HT-29 (cell line): ENCODE results near the gene VGLL1. TPM values are rescaled to one million over a fixed set of nuclear protein-coding genes. Genes with fewer than 3 reads are reported as not detected.

ENCODE experiments used
- DNase-seq: peaks from one replicate; pipeline ENCODE4 v3.0.0-alpha.2; 2015; ENCODE audit warnings: low spot score
- total RNA-seq: library from RNA; depleted of rRNA; stranded (reverse); fragments of >200 nt; shearing (Covaris generic); gene quantifications from 2 replicates; pipeline ENCODE4 v1.2.3, GENCODE V29; 2014; rRNA removed

Gene VGLL1, protein sequence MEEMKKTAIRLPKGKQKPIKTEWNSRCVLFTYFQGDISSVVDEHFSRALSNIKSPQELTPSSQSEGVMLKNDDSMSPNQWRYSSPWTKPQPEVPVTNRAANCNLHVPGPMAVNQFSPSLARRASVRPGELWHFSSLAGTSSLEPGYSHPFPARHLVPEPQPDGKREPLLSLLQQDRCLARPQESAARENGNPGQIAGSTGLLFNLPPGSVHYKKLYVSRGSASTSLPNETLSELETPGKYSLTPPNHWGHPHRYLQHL
- 3.5 and 4.7 TPM in 2 replicates for total RNA-seq

DNA sequence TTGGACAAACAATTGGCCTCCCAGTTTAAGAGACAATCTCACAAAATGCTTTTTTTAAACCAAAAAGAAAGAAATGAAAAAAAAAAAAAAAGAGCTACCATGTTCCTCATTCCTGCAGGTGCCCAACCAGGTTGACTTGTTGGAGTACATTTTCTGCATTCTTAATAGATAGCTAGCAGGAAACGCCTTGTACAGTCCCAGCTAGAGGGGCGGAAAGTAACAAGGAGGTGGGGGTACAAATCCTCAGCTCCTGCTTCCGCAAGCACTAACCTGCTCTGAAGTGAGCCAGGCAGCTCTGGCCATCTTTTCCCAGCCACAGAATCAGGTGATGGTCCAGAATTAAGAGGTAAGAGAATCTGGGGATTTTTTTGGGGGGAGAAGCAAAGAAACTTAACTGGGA, at the start of gene VGLL1:
TSS of gene VGLL1 (plus strand) at position 265 of the 400 bp plus-strand sequence. CDS start 3,806 bp downstream, outside the sequence.
- no peak for DNase-seq

DNA sequence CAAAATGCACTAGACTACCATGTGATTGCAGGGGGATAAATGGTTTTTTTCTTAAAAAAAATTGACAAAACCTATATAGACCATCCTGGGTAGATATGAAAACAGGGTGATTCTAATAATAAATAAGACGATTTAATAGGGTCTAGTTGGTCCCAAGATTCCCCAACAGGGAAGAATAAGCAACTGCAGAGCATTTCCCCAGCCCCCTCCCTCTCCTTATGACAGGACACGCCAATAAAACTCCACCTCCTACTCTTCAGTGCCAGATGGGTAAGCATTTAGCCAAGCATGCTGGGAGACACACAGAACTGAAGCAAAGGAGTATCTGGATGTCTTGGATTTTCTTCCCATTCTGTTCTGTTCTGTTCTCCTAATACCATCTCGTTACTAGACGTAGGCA, 44.4 kb upstream of the VGLL1 start, which contains the start of gene BRS3:
TSS of gene BRS3 (plus strand) at position 301 of the 400 bp plus-strand sequence. CDS start 168 bp downstream, outside the sequence.
- DNase-seq = no peak

DNA sequence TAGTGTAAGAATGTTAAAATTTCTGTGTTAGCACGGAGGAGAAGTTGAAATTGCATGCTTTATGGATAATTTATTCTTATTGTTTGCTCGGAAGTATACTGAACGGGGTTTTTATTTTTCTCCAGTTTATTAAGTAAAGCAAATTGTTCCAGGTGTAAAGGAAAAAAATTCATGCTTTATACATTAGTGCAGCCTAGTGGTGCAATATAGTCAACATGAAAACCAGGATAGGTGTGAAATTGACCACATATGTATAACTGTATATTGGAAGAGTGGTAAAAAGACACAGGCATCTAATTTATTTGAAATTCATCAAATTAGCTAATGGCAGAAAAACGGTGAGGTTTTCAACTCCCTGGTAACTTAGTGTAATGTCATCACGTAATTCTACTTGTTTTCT, 43.3 kb upstream of the VGLL1 start:
- DNase-seq = no peak

DNA sequence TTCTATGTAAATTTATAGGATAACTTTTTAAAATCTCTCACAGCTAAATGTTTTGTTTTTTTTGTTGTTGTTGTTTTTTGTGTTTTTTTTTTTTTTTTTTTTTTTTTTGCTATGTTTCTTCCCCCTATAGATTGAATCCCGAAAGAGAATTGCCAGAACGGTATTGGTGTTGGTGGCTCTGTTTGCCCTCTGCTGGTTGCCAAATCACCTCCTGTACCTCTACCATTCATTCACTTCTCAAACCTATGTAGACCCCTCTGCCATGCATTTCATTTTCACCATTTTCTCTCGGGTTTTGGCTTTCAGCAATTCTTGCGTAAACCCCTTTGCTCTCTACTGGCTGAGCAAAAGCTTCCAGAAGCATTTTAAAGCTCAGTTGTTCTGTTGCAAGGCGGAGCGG, 40.2 kb upstream of the VGLL1 start:
- DNase-seq = no peak

DNA sequence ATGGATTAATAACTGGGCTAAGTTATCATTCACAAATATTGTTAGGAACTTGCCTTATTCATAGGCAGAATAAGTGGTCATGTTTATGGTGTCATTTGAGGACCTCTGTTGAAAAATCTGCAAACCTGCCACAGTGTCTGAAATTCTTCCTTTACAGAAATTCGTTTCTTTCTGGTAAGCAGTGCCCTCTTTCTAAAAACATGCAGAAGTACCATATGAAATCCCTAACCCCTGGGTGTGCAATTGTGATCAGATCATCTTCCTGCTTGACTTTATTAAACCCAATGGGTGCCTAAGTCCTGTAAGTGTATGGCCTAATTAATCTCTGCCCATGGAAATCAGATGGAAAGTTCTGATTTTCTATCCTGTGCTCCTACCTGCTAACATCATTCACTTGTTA, 39.0 kb upstream of the VGLL1 start:
- no peak for DNase-seq

DNA sequence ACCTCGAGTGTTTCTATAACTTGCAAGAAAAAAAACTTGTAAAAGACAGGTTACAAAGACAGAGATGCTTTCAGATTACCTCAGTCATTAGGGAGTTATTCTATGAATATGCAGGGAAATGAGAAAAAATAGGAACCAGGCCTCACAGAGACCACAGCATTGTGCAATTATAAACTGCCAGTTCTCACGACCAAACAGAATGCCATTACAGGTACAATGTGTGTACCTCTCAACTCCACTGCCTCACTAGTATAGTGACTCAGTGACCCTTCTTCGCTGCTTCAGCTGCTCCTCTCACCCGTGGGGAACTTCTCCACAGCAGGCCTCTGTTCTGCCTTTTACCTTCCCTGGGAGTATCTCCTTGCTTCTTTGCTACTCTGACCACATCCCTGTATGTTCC, 37.0 kb upstream of the VGLL1 start:
- DNase-seq = no peak

DNA sequence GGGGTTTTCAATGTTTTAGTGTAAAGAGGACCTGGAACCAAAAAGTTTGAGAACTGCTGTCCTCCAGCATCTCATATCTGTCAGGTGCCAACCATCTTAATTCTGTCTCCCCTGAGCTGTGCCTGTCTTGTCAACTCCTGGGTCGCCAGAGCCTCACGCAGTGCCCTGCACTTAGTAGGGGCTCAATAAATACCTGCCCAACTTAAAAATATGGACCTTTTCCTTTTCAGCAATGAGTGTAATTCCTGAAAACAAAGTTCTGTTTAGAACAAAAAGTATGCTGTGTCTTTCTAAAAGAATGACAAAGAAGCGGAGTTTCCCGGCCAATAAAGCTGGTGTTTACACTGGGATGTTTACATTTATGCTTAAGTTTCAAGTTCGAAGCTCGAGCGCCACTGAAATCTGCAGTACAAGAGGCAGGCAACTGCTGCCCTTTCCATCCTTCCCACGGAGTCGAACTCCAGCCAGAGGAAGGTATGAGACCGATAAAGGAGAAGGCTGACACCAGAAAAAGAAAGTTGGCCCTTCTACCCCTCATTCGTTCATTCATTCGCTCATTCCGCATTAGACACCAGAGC, 35.7 kb upstream of the VGLL1 start:
- DNase-seq = no peak

DNA sequence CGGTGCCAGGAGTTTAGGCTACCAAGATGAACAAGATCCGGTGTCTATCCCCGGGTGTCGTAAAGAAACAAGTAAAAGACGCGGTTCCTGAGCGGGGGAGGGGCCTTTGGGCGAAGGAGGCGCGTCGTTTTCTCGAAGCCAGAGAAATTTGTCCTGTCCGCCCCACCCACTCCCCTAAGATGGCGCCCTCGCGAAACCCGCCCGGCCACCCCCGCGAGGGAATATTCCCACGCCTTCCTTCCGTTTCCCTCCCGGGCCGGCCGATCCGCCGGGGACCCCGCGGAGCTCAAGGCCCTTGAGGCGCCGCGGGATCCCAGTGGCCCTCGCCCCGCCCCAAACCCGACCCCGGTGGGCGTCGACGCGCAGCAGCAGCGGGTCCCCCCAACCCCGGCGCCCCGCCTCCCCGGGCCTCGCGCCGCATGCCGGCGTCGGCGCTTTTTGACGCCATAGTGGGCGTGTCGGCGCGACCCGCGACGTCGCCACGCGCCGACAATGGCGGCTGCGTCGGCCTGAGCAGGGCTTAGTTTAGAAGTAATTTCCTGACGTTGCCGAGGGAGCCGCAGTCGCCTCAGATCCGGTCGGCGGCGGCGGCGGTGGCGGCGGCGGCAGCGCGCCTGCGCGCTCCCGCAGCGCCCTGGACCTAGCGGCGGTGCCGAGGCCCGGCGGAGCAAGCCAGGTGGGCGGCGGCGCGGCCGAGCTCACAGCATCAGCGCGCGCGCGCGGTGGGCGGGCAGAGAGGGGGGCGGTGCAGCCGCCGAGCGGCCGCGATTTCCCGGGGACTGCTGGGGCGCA, 35.1 kb upstream of the VGLL1 start:
- DNase-seq = peak; percentile 84

DNA sequence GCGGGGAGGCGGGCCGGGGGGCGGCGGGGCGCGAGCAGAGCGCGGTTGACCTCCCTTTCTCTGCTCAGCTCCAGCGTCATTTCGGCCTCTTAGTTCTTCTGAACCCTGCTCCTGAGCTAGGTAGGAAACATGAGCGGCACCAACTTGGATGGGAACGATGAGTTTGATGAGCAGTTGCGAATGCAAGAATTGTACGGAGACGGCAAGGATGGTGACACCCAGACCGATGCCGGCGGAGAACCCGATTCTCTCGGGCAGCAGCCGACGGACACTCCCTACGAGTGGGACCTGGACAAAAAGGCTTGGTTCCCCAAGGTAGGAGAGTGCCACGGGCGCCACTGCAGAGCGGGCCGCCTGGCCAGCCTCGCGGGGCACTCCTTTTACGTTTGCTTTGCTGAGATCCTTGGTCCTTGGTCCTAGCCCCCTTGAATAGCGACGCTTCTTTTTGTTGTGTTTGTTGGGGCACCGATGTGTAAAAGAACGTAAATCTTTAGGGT, 34.4 kb upstream of the VGLL1 start, which contains the start of gene HTATSF1:
TSS of gene HTATSF1 (plus strand) at position 37 of the 497 bp plus-strand sequence. CDS start at position 130, 93 bp downstream.
- peak; percentile 45 for DNase-seq

DNA sequence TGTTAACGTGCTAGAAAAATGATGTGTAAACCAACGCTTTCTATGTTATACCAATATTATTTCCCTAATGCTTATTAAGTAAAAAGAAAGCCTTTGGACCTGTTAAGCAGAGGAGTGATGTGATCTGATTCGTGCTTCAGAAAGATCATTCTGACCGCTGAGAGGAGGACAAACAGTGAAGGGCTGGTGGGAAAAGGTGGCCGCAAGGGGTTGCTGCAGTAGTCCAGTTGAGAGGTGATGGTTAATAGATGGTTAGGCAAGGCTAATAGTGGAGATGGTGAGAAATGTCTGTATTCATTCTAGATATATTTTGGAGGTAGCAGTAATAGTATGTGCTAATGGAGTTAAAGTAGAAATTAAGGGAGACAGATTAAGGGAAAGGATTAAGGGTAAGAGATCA, 12.9 kb upstream of the VGLL1 start:
- DNase-seq = peak; percentile 23

DNA sequence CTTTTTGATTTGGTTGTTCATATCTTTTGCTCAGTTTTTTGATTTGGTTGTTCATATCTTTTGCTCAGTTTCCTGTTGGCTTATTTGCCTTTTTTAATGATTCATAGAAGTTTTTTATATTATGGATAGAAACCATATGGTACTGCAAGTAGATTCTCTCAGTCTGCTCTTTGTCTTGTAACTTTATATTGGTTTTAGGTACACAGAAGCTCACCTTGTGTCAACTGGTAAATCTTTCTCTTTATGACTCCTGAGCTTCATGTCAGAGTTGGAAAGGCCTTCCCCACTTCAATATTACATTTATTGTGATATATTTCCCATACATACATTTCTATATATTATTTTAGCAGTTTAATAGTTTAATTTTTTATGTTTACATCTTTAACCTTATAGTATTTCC, 8.2 kb upstream of the VGLL1 start:
- DNase-seq = no peak

DNA sequence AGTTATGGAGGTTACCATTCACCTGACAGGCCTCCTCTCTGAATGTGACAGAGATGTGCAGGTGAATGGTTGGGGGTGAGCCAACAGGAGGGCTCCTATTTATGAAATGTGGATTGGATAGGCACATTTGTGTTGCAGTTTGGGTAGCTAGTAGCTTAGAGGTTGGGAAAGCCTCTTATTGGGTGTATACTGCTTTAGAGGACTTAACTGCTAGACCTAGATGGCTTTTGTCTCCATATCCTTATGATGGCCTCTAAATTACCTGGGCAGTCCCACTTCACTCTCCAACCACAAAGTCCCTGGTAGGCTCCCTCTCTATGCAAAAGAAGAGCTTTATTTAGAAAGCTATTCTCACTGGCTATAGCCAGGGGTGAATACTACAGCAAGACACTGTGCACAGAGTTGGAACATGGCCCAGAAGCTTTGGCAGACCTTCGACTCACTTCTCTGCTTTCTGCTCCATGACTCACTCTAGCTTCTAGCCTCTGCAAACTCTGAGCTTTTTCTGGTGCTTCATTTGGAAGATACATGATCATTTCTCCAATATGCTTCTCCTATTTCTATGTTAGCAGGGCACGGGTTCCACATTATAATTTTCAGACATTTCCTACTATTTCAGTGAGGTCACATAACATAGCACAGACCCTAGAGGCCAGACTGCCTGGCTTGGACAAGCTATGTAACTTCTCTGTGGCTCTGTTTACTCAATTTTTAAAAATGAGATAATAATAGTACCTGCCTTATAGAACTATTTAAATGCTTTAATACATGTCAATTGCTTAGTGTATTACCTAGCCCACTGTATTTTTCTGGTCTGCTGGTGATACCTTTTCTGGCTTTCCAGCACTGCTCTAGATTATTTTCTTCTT, 6.0 kb upstream of the VGLL1 start:
- DNase-seq = peak; percentile 87

DNA sequence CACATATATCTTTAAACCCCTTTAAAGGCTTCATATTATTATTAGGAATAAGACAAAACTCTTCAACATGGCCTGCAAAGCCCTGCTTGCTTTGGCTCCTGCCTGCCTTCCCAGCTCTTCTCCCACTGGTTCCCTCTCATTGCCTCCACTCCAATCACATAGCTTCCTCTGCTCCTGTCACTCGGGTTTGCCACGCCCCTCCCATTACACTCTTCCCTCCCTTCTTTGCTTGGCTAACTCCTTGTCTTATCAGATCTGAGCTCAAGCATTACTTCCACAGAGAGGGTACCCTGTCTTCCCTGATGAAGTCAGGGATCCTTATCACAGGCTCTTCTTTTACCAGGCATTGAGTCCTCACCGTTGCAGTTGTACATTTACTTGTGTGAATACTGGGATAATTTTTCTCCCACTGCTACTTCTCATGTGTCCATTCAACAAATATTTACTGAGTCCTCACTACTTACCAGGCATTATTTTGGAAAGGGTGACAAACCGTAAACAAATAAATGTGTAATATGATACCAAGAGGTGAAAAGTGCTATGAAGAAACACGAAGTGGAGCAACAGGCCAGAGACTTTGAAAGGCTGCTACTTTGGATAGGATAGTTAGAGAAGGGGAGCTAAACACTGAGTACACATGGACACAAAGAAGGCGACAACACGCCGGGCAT, 3.2 kb upstream of the VGLL1 start:
- DNase-seq = peak; percentile 33

DNA sequence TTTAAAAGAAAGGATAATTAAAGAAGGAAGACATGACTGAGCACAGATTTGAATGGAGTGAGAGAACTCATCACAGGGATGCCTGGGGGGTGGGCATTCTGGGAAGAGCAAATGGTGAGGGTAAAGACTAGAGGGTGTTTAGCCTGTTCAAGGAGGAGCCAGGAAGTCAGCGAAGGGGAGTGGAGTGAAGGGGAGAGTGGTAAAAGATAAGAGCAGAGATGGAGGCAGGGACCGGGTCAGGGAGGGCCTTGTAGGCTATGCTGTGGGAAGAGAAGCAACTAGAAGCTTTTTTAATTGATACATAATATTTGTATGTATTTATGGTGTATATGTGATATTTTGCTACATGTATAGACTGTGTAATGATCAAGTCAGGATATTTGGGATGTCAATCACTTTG, 2.2 kb upstream of the VGLL1 start:
- no peak for DNase-seq

DNA sequence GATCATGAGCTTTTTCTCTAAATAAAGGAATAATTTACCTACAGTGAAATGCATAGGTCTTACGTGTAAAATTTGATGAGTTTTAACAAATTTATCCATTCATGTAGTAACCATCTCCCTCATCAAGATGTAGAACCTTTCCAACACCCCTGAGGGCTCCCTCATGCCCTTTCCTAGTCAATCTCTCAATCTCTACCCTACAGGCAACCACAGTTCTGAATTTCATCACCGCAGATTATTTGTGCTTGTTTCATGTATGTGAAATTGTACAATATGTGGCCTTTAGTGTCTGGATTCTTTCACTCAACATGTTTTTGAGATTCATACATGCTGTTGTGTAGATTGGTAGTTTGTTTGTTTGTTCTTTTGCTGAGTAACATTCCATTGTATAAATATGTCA, 2.1 kb downstream of the VGLL1 start:
- no peak for DNase-seq

DNA sequence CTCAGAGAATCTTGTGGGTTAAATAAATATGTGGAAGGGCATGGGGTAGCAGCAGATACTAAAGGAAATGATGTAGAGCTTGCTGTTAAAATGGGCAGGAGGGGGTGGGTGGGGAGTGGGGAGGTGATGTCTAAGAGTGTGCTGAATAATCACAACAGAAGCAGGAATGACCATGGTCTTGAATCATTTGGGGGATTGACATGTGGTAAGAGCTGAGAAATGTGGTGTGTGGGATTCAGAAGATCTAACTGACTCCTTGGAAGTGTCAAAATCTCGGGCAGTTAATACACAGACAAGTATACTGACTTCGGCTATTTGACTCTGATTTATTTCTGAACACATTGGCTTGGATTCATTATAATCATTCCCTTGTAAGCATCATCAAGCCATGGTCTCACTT, 6.8 kb downstream of the VGLL1 start:
- no peak for DNase-seq

DNA sequence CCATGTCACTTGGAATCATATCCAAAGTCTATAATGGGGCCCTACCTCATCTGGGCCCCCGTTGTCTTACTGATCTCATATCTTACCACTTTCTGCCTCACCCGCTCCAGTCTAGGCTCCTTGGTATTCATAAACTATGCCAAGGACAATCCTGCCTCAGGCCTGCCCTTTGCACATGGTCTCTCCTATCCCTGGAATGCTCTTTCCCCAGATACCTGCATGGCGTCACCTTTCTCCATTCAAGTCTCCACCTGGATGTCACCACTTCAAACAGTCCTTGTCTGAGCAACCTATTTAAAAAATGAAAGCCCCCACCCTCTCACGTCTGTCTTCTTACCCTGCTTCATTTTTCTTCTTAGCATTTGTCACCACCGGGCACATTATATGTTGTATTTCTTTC, 8.2 kb downstream of the VGLL1 start:
- DNase-seq = no peak

DNA sequence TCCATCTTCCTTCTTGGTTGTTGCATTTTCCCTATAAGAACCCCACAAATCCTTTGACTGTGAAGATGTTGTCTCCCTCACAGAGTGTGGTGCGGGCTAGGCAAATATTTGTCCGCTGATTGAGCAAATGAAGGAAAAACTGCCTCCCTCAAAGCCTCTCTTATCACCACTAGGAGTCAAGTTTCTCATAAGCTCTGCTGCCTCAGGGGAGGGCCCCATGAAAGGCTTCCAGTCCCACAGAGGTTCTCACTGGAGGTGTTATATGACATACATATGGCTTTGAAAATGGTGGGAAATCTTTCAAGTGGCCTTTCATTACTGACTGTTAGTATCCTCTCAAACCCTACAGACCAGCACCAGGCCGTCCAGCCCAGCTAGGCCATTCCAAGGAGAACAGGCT, 9.3 kb downstream of the VGLL1 start:
- DNase-seq = no peak

DNA sequence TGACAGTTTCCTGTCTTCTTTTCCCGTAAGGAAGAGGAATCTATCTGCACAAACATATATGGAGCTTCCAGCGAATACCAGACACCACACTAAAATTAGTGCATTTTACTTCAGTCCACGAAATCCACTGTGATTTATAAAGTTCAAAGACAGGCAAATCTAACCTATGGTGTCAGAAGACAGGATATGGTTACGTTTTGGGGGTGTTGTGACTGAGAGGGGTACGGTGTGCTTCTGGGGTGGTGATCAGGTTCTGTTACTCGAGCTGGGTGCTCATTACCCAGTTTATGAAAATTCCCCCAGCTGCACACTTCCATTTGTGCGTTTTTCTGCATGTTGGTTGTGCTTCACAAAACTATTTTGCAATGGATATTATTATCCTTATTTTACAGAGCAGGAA, 10.3 kb downstream of the VGLL1 start:
- no peak for DNase-seq

DNA sequence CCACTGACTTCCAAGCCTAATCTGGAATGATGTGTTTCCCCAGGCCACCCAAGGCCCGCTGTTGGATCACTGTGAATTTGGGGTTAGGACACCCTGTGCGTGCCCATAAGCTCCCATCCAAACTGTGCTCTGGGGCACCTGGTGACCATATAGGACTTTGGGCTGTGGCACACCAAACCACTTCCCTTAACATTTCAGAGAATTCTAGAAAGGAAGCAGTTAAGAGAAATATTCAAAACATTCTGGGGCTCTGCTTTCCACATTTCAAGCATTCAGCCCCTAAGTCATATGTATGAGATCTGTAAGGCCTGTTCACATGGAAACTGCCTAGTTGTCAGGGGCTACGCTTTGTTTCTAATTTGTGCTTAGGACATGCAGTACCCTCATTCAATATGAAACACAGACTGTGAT, 14.4 kb downstream of the VGLL1 start:
- no peak for DNase-seq

DNA sequence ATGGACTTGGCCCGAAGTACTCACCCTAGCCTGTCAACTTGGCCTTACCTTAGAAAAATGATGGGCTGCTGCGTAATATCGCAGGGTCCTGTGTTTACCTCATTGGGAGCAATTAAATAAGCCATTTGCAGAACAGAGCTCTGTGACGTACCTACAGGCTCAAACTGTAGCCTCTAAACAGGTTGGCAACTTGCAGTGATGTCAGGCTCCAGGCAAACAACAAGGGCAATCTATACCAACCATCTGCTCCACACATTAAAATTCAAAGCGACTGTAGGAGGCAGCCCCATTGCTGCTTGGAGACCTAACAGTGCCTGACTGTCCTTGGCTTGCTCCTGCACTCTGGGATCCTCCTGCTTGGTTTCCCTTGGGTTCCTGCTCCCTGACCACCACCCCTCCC, 17.2 kb downstream of the VGLL1 start:
- DNase-seq = no peak
